HL-60 (cell line): ENCODE data around the gene ALDH3A2.

ENCODE experiments used
- DNase-seq, 2 experiments: peaks; one replicate each; pipeline ENCODE4 v3.0.0-alpha.2; 2010 to 2020; ENCODE audit warnings: low read depth in 1 of 2, low spot score in 1 of 2
- H3K27ac ChIP-seq: fragments of 250-450 bp; sonication (Bioruptor Pico); replicated peaks from 2 replicates; pipeline ENCODE4 v1.5.1; 2020; ENCODE audit warnings: mild to moderate bottlenecking, moderate library complexity
- H3K27me3 ChIP-seq: fragments of 250-450 bp; sonication (Bioruptor Pico); 2 replicates; pipeline ENCODE4 v1.5.1; 2021; ENCODE audit warnings: mild to moderate bottlenecking, moderate library complexity; ENCODE audit not compliant: insufficient read depth, poor library complexity, severe bottlenecking
- H3K4me3 ChIP-seq: replicated peaks from 2 replicates; pipeline ENCODE4 v1.5.1; 2011; ENCODE audit warnings: mild to moderate bottlenecking, control low read depth, low read length; ENCODE audit not compliant: insufficient read depth
- GABPA ChIP-seq: IDR thresholded peaks from 2 replicates; pipeline ENCODE4 v1.6.1; 2012; ENCODE audit warnings: low read depth
- POLR2AphosphoS5 ChIP-seq: IDR thresholded peaks from 2 replicates; pipeline ENCODE4 v1.6.1; 2012; ENCODE audit warnings: low read depth
- SPI1 ChIP-seq: IDR thresholded peaks from 2 replicates; pipeline ENCODE4 v1.6.1; 2012; ENCODE audit warnings: low read depth, mild to moderate bottlenecking, borderline replicate concordance
- TF ChIP-seq, protein P1 (sequence below): IDR thresholded peaks from one replicate; pipeline ENCODE4 v1.5.1; 2011; ENCODE audit warnings: low read length, control low read depth, inconsistent platforms; ENCODE audit not compliant: insufficient read depth
- TF ChIP-seq, protein P2 (sequence below): IDR thresholded peaks from 2 replicates; pipeline ENCODE4 v1.6.1; 2012; ENCODE audit warnings: low read depth; ENCODE audit not compliant: insufficient replicate concordance

The ALDH3A2 gene

GRCh38 chr17:19621697-19622096, 26.9 kb upstream of the ALDH3A2 start:
- H3K27me3 ChIP-seq: no peaks in the 10 kb centered on the region
- no peak for DNase-seq
- H3K27ac ChIP-seq: no peak overlapping the region
- TF ChIP-seq, protein P1, sequence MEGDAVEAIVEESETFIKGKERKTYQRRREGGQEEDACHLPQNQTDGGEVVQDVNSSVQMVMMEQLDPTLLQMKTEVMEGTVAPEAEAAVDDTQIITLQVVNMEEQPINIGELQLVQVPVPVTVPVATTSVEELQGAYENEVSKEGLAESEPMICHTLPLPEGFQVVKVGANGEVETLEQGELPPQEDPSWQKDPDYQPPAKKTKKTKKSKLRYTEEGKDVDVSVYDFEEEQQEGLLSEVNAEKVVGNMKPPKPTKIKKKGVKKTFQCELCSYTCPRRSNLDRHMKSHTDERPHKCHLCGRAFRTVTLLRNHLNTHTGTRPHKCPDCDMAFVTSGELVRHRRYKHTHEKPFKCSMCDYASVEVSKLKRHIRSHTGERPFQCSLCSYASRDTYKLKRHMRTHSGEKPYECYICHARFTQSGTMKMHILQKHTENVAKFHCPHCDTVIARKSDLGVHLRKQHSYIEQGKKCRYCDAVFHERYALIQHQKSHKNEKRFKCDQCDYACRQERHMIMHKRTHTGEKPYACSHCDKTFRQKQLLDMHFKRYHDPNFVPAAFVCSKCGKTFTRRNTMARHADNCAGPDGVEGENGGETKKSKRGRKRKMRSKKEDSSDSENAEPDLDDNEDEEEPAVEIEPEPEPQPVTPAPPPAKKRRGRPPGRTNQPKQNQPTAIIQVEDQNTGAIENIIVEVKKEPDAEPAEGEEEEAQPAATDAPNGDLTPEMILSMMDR: no peak
- TF ChIP-seq, protein P2, sequence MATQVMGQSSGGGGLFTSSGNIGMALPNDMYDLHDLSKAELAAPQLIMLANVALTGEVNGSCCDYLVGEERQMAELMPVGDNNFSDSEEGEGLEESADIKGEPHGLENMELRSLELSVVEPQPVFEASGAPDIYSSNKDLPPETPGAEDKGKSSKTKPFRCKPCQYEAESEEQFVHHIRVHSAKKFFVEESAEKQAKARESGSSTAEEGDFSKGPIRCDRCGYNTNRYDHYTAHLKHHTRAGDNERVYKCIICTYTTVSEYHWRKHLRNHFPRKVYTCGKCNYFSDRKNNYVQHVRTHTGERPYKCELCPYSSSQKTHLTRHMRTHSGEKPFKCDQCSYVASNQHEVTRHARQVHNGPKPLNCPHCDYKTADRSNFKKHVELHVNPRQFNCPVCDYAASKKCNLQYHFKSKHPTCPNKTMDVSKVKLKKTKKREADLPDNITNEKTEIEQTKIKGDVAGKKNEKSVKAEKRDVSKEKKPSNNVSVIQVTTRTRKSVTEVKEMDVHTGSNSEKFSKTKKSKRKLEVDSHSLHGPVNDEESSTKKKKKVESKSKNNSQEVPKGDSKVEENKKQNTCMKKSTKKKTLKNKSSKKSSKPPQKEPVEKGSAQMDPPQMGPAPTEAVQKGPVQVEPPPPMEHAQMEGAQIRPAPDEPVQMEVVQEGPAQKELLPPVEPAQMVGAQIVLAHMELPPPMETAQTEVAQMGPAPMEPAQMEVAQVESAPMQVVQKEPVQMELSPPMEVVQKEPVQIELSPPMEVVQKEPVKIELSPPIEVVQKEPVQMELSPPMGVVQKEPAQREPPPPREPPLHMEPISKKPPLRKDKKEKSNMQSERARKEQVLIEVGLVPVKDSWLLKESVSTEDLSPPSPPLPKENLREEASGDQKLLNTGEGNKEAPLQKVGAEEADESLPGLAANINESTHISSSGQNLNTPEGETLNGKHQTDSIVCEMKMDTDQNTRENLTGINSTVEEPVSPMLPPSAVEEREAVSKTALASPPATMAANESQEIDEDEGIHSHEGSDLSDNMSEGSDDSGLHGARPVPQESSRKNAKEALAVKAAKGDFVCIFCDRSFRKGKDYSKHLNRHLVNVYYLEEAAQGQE: no peak
- no peak for TF ChIP-seq GABPA
- TF ChIP-seq SPI1: no peak
- no peak for TF ChIP-seq POLR2AphosphoS5
- no peak overlapping the region for H3K4me3 ChIP-seq

- no peak for DNase-seq
- H3K27me3 ChIP-seq: no peaks in the 10 kb centered on the region
- no peak for TF ChIP-seq SPI1
- no peak for TF ChIP-seq POLR2AphosphoS5
- TF ChIP-seq, protein P1: no peak
- H3K4me3 ChIP-seq: no peak overlapping the region
- H3K27ac ChIP-seq: no peak overlapping the region
These were observed 22.5 kb upstream of the ALDH3A2 start for GRCh38 chr17:19626079-19626478.

GRCh38 chr17:19629449-19629848, 19.1 kb upstream of the ALDH3A2 start:
- Histone ChIP-seq H3K4me3 (no peak overlapping the region), H3K27ac (no peak overlapping the region), H3K27me3 (no peaks in the 10 kb centered on the region)
- TF ChIP-seq, protein P1: no peak
- TF ChIP-seq GABPA: no peak
- TF ChIP-seq, protein P2: no peak
- TF ChIP-seq SPI1: no peak
- TF ChIP-seq POLR2AphosphoS5: no peak
- no peak for DNase-seq

GRCh38 chr17:19630035-19630434, 18.5 kb upstream of the ALDH3A2 start:
- Histone ChIP-seq H3K27ac (no peak overlapping the region), H3K4me3 (no peak overlapping the region), H3K27me3 (no peaks in the 10 kb centered on the region)
- DNase-seq: no peak
- no peak for TF ChIP-seq SPI1
- TF ChIP-seq POLR2AphosphoS5: no peak
- TF ChIP-seq, protein P1: no peak
- TF ChIP-seq GABPA: no peak
- TF ChIP-seq, protein P2: no peak
